ENCODE measurements around the gene BMPER.

Gene BMPER

GRCh38 chr7:33903791-33904680, 1.3 kb upstream of the BMPER start:
- TF ChIP-seq, protein P1, sequence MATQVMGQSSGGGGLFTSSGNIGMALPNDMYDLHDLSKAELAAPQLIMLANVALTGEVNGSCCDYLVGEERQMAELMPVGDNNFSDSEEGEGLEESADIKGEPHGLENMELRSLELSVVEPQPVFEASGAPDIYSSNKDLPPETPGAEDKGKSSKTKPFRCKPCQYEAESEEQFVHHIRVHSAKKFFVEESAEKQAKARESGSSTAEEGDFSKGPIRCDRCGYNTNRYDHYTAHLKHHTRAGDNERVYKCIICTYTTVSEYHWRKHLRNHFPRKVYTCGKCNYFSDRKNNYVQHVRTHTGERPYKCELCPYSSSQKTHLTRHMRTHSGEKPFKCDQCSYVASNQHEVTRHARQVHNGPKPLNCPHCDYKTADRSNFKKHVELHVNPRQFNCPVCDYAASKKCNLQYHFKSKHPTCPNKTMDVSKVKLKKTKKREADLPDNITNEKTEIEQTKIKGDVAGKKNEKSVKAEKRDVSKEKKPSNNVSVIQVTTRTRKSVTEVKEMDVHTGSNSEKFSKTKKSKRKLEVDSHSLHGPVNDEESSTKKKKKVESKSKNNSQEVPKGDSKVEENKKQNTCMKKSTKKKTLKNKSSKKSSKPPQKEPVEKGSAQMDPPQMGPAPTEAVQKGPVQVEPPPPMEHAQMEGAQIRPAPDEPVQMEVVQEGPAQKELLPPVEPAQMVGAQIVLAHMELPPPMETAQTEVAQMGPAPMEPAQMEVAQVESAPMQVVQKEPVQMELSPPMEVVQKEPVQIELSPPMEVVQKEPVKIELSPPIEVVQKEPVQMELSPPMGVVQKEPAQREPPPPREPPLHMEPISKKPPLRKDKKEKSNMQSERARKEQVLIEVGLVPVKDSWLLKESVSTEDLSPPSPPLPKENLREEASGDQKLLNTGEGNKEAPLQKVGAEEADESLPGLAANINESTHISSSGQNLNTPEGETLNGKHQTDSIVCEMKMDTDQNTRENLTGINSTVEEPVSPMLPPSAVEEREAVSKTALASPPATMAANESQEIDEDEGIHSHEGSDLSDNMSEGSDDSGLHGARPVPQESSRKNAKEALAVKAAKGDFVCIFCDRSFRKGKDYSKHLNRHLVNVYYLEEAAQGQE (IDR thresholded peaks at IDR 0.05; ENCODE audit: insufficient read depth in 1 of 2, low read depth in 2 of 2, low read length in 2 of 2) = no peak
- TF ChIP-seq SIN3A (IDR thresholded peaks at IDR 0.05; ENCODE audit: borderline replicate concordance, insufficient read depth, low read length) (no peak), TAF1 (IDR thresholded peaks at IDR 0.05; ENCODE audit: borderline replicate concordance, insufficient read depth, low read length) (no peak), POLR2AphosphoS5 (IDR thresholded peaks at IDR 0.05; ENCODE audit: low read depth, low read length) (no peak), FOXP2 (optimal IDR thresholded peaks at IDR 0.05; ENCODE audit: borderline replicate concordance, extremely low read depth, extremely low read length, insufficient read depth) (no peak)

- TF ChIP-seq TAF1 (IDR thresholded peaks at IDR 0.05; ENCODE audit: borderline replicate concordance, insufficient read depth, low read length) (no peak), SIN3A (IDR thresholded peaks at IDR 0.05; ENCODE audit: borderline replicate concordance, insufficient read depth, low read length) (no peak), POLR2AphosphoS5 (IDR thresholded peaks at IDR 0.05; ENCODE audit: low read depth, low read length) (no peak), FOXP2 (optimal IDR thresholded peaks at IDR 0.05; ENCODE audit: borderline replicate concordance, extremely low read depth, extremely low read length, insufficient read depth) (no peak)
- TF ChIP-seq, protein P1 (IDR thresholded peaks at IDR 0.05; ENCODE audit: insufficient read depth in 1 of 2, low read depth in 2 of 2, low read length in 2 of 2) = no peak
Observed at GRCh38 chr7:33904681-33905388, 504 bp upstream of the BMPER start.

DNA sequence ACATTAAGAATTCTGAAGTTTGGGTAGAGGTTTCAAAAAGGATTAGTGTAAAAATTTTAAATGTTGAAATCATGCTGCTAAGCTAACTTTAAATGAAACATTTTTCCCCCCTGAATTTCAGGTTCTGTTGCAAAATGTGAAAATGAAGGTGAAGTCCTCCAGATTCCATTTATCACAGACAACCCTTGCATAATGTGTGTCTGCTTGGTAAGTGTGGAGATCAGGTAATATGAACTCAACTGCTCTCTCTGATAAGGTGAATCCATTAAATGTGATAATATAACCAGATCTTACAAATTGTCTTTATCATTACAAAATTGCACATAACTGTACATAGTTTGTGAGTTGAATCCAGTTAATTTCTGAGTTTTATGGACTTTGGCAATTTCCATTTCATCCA, 1.4 kb downstream of the BMPER start:
- TF ChIP-seq, protein P1 (IDR thresholded peaks at IDR 0.05; ENCODE audit: insufficient read depth in 1 of 2, low read depth in 2 of 2, low read length in 2 of 2) = no peak
- no peak for TF ChIP-seq FOXP2 (optimal IDR thresholded peaks at IDR 0.05; ENCODE audit: borderline replicate concordance, extremely low read depth, extremely low read length, insufficient read depth)
- no peak for TF ChIP-seq TAF1 (IDR thresholded peaks at IDR 0.05; ENCODE audit: borderline replicate concordance, insufficient read depth, low read length)
- no peak for TF ChIP-seq POLR2AphosphoS5 (IDR thresholded peaks at IDR 0.05; ENCODE audit: low read depth, low read length)
- no peak for TF ChIP-seq SIN3A (IDR thresholded peaks at IDR 0.05; ENCODE audit: borderline replicate concordance, insufficient read depth, low read length)

- TF ChIP-seq POLR2AphosphoS5 (IDR thresholded peaks at IDR 0.05; ENCODE audit: low read depth, low read length) (no peak), FOXP2 (optimal IDR thresholded peaks at IDR 0.05; ENCODE audit: borderline replicate concordance, extremely low read depth, extremely low read length, insufficient read depth) (no peak), SIN3A (IDR thresholded peaks at IDR 0.05; ENCODE audit: borderline replicate concordance, insufficient read depth, low read length) (no peak), TAF1 (IDR thresholded peaks at IDR 0.05; ENCODE audit: borderline replicate concordance, insufficient read depth, low read length) (no peak)
- TF ChIP-seq, protein P1 (IDR thresholded peaks at IDR 0.05; ENCODE audit: insufficient read depth in 1 of 2, low read depth in 2 of 2, low read length in 2 of 2) = no peak
Observed at GRCh38 chr7:33907625-33908024, 2.3 kb downstream of the BMPER start.
